Endothelial cell of umbilical vein (primary cell): ENCODE data around the gene FGFR1OP2. TPM values are rescaled to one million over a fixed set of nuclear protein-coding genes. Genes with fewer than 3 reads are reported as not detected.

Experiments used
- Bru-seq: library from RNA; stranded (reverse); fragments of 400-500 nt; gene quantifications from one replicate; lab custom pipeline; 2021; lab: Mats Ljungman, UMichigan
- BruChase-seq, 2 experiments: library from RNA; stranded (reverse); fragments of 400-500 nt; gene quantifications; one replicate each; lab custom pipeline; 2021; lab: Mats Ljungman, UMichigan
- BruUV-seq: library from RNA; stranded (reverse); fragments of 400-500 nt; replicated peaks from 2 replicates; lab custom pipeline; 2021; lab: Mats Ljungman, UMichigan
- CTCF ChIA-PET: fragments of 300-600, 350-600 bp; sonication (Branson Sonifier 250); formaldehyde crosslinking; loops from one replicate; lab custom pipeline; 2021; ENCODE audit warnings: antibody characterized with exemption, inconsistent platforms; lab: Charles Lee
- POLR2A ChIA-PET: fragments of 300-600, 350-600 bp; sonication (Branson Sonifier 250); formaldehyde crosslinking; loops from one replicate; lab custom pipeline; 2021; ENCODE audit warnings: antibody characterized with exemption, inconsistent platforms; lab: Charles Lee
- DNase-seq: peaks from one replicate; pipeline ENCODE4 v3.0.0-alpha.2; 2011; ENCODE audit warnings: low read depth, low spot score
- FAIRE-seq: peaks from 2 replicates; lab custom pipeline; 2011; peaks lifted over from hg19 to GRCh38; lab: Jason Lieb, UNC
- H2AFZ ChIP-seq: 2 replicates; pipeline ENCODE4 v1.6.0; 2012; ENCODE audit warnings: low read depth, low read length, control low read depth, inconsistent platforms
- H3K27ac ChIP-seq: 2 replicates; pipeline ENCODE4 v1.5.1; 2011; ENCODE audit warnings: low read depth, mild to moderate bottlenecking, control low read depth, low read length, moderate library complexity; ENCODE audit not compliant: insufficient read depth
- H3K27me3 ChIP-seq, 2 experiments: 2 replicates each; pipeline versions ENCODE4 v1.6.0 to v1.6.1; 2011; ENCODE audit warnings: low read length in 2 of 2, mixed read lengths in 1 of 2; ENCODE audit not compliant: control insufficient read depth in 2 of 2, insufficient read depth in 2 of 2
- H3K36me3 ChIP-seq, 2 experiments: 2 replicates in 1 of 2; 3 replicates in 1 of 2; pipeline ENCODE4 v1.5.1; 2011; ENCODE audit warnings: low read length in 2 of 2, mild to moderate bottlenecking in 1 of 2, moderate library complexity in 1 of 2; ENCODE audit not compliant: control insufficient read depth in 2 of 2, insufficient read depth in 2 of 2; ENCODE audit errors: extremely low read depth in 1 of 2
- H3K4me1 ChIP-seq: 3 replicates; pipeline ENCODE4 v1.5.1; 2011; ENCODE audit warnings: mild to moderate bottlenecking, low read length; ENCODE audit not compliant: control insufficient read depth, insufficient read depth; ENCODE audit errors: extremely low read depth
- H3K4me2 ChIP-seq: 2 replicates; pipeline ENCODE4 v1.6.1; 2011; ENCODE audit warnings: low read length, control low read depth, mixed read lengths; ENCODE audit not compliant: insufficient read depth
- H3K4me3 ChIP-seq, 3 experiments: fragments of 200-600 bp in 1 of 3; sonication (generic), shearing (Covaris generic) in 1 of 3; replicated peaks in 1 of 3; 2 replicates each; pipeline ENCODE4 v1.5.1; 2011 to 2016; ENCODE audit warnings: control low read depth in 3 of 3, low read length in 3 of 3, mild to moderate bottlenecking in 2 of 3, inconsistent platforms in 1 of 3, low read depth in 1 of 3, moderate library complexity in 1 of 3; ENCODE audit not compliant: insufficient read depth in 1 of 3
- H3K79me2 ChIP-seq: 2 replicates; pipeline ENCODE4 v1.6.0; 2012; ENCODE audit warnings: low read length, inconsistent platforms; ENCODE audit not compliant: control insufficient read depth, insufficient read depth
- H3K9ac ChIP-seq: replicated peaks from 2 replicates; pipeline ENCODE3; 2011; ENCODE audit warnings: low read length, control low read depth; ENCODE audit not compliant: insufficient read depth; ENCODE audit errors: extremely low read depth
- H3K9me1 ChIP-seq: replicated peaks from 3 replicates; pipeline ENCODE4 v1.6.0; 2011; ENCODE audit warnings: mild to moderate bottlenecking, low read length; ENCODE audit not compliant: control insufficient read depth, insufficient read depth; ENCODE audit errors: extremely low read depth
- H3K9me3 ChIP-seq: replicated peaks from 2 replicates; pipeline ENCODE4 v1.5.1; 2012; ENCODE audit warnings: low read length, inconsistent platforms; ENCODE audit not compliant: control insufficient read depth, insufficient read depth
- H4K20me1 ChIP-seq: replicated peaks from 2 replicates; pipeline ENCODE3; 2011; ENCODE audit warnings: mild to moderate bottlenecking, low read length; ENCODE audit not compliant: control insufficient read depth, insufficient read depth; ENCODE audit errors: extremely low read depth
- CTCF ChIP-seq, 2 donors: IDR thresholded peaks; 1 replicate in 1 of 2; 2 replicates in 1 of 2; pipeline ENCODE4 v1.5.1; 2011; ENCODE audit warnings: low read length in 2 of 2, mild to moderate bottlenecking in 2 of 2, moderate library complexity in 2 of 2, control low read depth in 1 of 2, inconsistent platforms in 1 of 2, low read depth in 1 of 2; ENCODE audit not compliant: insufficient read depth in 1 of 2; ENCODE audit errors: extremely low read depth in 1 of 2
- EZH2 ChIP-seq: IDR thresholded peaks from 2 replicates; pipeline ENCODE4 v1.6.1; 2012; ENCODE audit warnings: borderline replicate concordance, low read depth, mild to moderate bottlenecking, moderate library complexity, low read length, inconsistent platforms; ENCODE audit not compliant: severe bottlenecking
- FOS ChIP-seq: IDR thresholded peaks from 2 replicates; pipeline ENCODE4 v1.6.1; 2011; ENCODE audit warnings: mild to moderate bottlenecking, low read length, moderate library complexity, borderline replicate concordance; ENCODE audit not compliant: insufficient read depth
- GATA2 ChIP-seq: IDR thresholded peaks from 2 replicates; pipeline ENCODE4 v1.7.0; 2011; ENCODE audit warnings: low read depth, mild to moderate bottlenecking, moderate library complexity, mixed read lengths, low read length; ENCODE audit not compliant: insufficient read length, insufficient read depth
- JUN ChIP-seq: IDR thresholded peaks from 2 replicates; pipeline ENCODE4 v1.6.1; 2011; ENCODE audit warnings: borderline replicate concordance, low read depth; ENCODE audit not compliant: insufficient read length, insufficient read depth
- MAX ChIP-seq: IDR thresholded peaks from 2 replicates; pipeline ENCODE4 v1.6.1; 2011; ENCODE audit not compliant: insufficient read depth, insufficient read length
- MYC ChIP-seq: IDR thresholded peaks from one replicate; pipeline ENCODE4 v1.6.1; 2011; ENCODE audit warnings: mild to moderate bottlenecking, low read depth, low read length
- POLR2A ChIP-seq: IDR thresholded peaks from 2 replicates; pipeline ENCODE4 v1.6.1; 2012; ENCODE audit warnings: low read depth, mild to moderate bottlenecking, control low read depth, low read length
- POLR2AphosphoS5 ChIP-seq: IDR thresholded peaks from 2 replicates; pipeline ENCODE4 v1.6.1; 2012; ENCODE audit warnings: low read depth, mild to moderate bottlenecking, control low read depth, low read length, moderate library complexity; ENCODE audit not compliant: insufficient read depth
- dilution Hi-C: fragments of 300-500 bp; cut with MboI; formaldehyde crosslinking; loops from one replicate; pipeline ENCODE4 v1.15.0; 2019; ENCODE audit warnings: low sequenced_read_pairs; ENCODE audit not compliant: extremely low pct_ligation_motif_present
- intact Hi-C: fragments of 100-400 bp; cut with micrococcal nuclease; formaldehyde crosslinking; loops from one replicate; pipeline ENCODE4 v1.10.0; 2022
- long read RNA-seq: library from polyadenylated mRNA; stranded (forward); transcript quantifications from one replicate; pipeline ENCODE4 v2.0.0, GENCODE V29; 2021
- polyA minus RNA-seq, 3 experiments: library from RNA; depleted of rRNA, polyadenylated mRNA; stranded (reverse); fragments of >200 nt; gene quantifications; 1 replicate in 1 of 3; 2 replicates in 2 of 3; pipeline ENCODE4 v1.2.3, GENCODE V29; 2011
- polyA plus RNA-seq, 4 experiments: library from polyadenylated mRNA; depleted of rRNA in 3 of 4; stranded (reverse) in 3 of 4; unstranded in 1 of 4; fragments of >200 nt; gene quantifications; 2 replicates each; pipeline versions ENCODE4 v1.2.1 to v1.2.3, GENCODE V29; 2011 to 2012; ENCODE audit warnings: missing spikeins in 1 of 4
- total RNA-seq: library from RNA; stranded (reverse); gene quantifications from 2 replicates; pipeline ENCODE4 v1.2.3, GENCODE V29; 2021

FGFR1OP2 gene
- total RNA-seq (47.3 and 49.3 TPM in 2 replicates), polyA plus RNA-seq (17.0 and 22.7 TPM in 2 replicates), polyA minus RNA-seq (20.4 and 27.1 TPM in 2 replicates), Bru-seq, nascent RNA (percentile 91 among the genes with signal in this experiment), BruChase-seq, experiment 1, labeled RNA remaining after a 6-hour chase (percentile 82 among the genes with signal in this experiment), BruChase-seq, experiment 2, labeled RNA remaining after a 2-hour chase (percentile 91 among the genes with signal in this experiment)
- 26.9 and 28.7 TPM in 2 replicates for polyA plus RNA-seq (2011; cell fraction: cytosol; rRNA removed)
- 24.4 and 36.9 TPM in 2 replicates for polyA plus RNA-seq (2011; cell fraction: nucleus; rRNA removed)
- 49.4 and 57.1 TPM in 2 replicates for polyA plus RNA-seq (2012)
- polyA minus RNA-seq (2011; cell fraction: cytosol; rRNA and poly(A)+ RNA removed) = 19.2 TPM
- polyA minus RNA-seq (2011; cell fraction: nucleus; rRNA and poly(A)+ RNA removed) = 21.4 and 22.9 TPM in 2 replicates
- long read RNA-seq, transcript FGFR1OP2-201 (7 exons, 2,924 nt) = minor isoform, 35 of 95 reads
- long read RNA-seq, transcript FGFR1OP2-202 (6 exons, 2,790 nt) = minor isoform, 5 of 95 reads
- long read RNA-seq, transcript FGFR1OP2-206 (5 exons, 956 nt) = major isoform, 43 of 95 reads
- long read RNA-seq, partial matches to known transcripts = 7 of 95 reads
- long read RNA-seq, other reads (novel, unspliced or antisense) = 4 of 95 reads

- peaks cover 49% of the 10 kb centered on the region for H3K4me1 ChIP-seq
- peak; percentile 91 for TF ChIP-seq POLR2AphosphoS5
- no peak for TF ChIP-seq FOS
- TF ChIP-seq POLR2A = peak; percentile 90
- TF ChIP-seq CTCF (IDR thresholded peaks at IDR 0.05; ENCODE audit: extremely low read depth in 1 of 2, insufficient read depth in 1 of 2, low read depth in 1 of 2, low read length in 2 of 2) = no peak
- TF ChIP-seq GATA2 = no peak
- TF ChIP-seq JUN = no peak
- no peak for TF ChIP-seq EZH2
- peak; percentile 70 for TF ChIP-seq MYC
- TF ChIP-seq MAX = peak; percentile 46
- H3K9ac ChIP-seq = peak within 1 kb of the TSS; percentile 86
- DNase-seq = peak; percentile 98
- ChIA-PET POLR2A (interaction anchor here (1.0 kb wide), 1 partner anchor 81 kb away, joined by 3 read pairs; no protein-coding TSS in a partner anchor), CTCF (interaction anchor here (1.7 kb wide), 1 partner anchor 368 kb away, joined by 6 read pairs; no protein-coding TSS in a partner anchor)
- no peaks in the 10 kb centered on the region for H4K20me1 ChIP-seq
- FAIRE-seq = peak; percentile 87
- H3K4me2 ChIP-seq = peak within 1 kb of the TSS; percentile 96
- peak within 1 kb of the TSS; percentile 82 for H3K27ac ChIP-seq
- peak within 1 kb of the TSS; percentile 49 to 94 (median 91) for H3K4me3 ChIP-seq
- H3K36me3 ChIP-seq = peaks cover 0 to 3% of the 10 kb centered on the region in 2 experiments
- dilution Hi-C loops = no loop called here
- H2AFZ ChIP-seq = peak within 1 kb of the TSS; percentile 55
- no peaks in the 10 kb centered on the region for H3K27me3 ChIP-seq
- H3K79me2 ChIP-seq = peaks cover 82% of the 10 kb centered on the region
- TSS peak; percentile 57 for BruUV-seq
- H3K9me3 ChIP-seq = no peaks in the 10 kb centered on the region
- intact Hi-C loops = loop anchor here (1.0 to 10.0 kb wide), 4 partner anchors 76 to 764 kb away; partner anchors contain the start of gene TM7SF3
- H3K9me1 ChIP-seq = no peaks in the 10 kb centered on the region
These were observed at the start of gene FGFR1OP2, which contains the start of gene INTS13 for GRCh38 chr12:26937863-26938700. FGFR1OP2 (plus strand) TSS chr12:26938470; CDS start chr12:26954159, 15,689 bp downstream. INTS13 (minus strand) TSS chr12:26937981; CDS start chr12:26936803, 1,178 bp downstream.
